PC-3 (cell line): ENCODE measurements around the gene WSCD2. TPM values are rescaled to one million over a fixed set of nuclear protein-coding genes. Genes with fewer than 3 reads are reported as not detected.

Source experiments
- ATAC-seq: fragments of 200-7000 bp; cut with Tn5 transposase; 2 replicates; pipeline ENCODE4 v1.9.1; 2020; ENCODE audit warnings: mild to moderate bottlenecking, moderate library complexity
- BruUV-seq: library from RNA; stranded (reverse); fragments of 400-500 nt; replicated peaks from 2 replicates; lab custom pipeline; 2021; lab: Mats Ljungman, UMichigan
- CTCF ChIA-PET: fragments of 300-600 bp; sonication (Branson Sonifier 250); formaldehyde crosslinking; loops from one replicate; lab custom pipeline; 2022; ENCODE audit warnings: antibody characterized with exemption; lab: Charles Lee
- POLR2A ChIA-PET: fragments of 300-600 bp; sonication (Branson Sonifier 250); formaldehyde crosslinking; loops from one replicate; lab custom pipeline; 2022; ENCODE audit warnings: antibody characterized with exemption; ENCODE audit not compliant: unreplicated experiment; lab: Charles Lee
- DNase-seq: peaks from one replicate; pipeline ENCODE4 v3.0.0-alpha.2; 2015
- H2AFZ ChIP-seq: fragments of 300-600 bp; sonication (generic); 2 replicates; pipeline ENCODE4 v1.6.0; 2016; ENCODE audit warnings: antibody characterized with exemption, low read length
- H3F3A ChIP-seq: fragments of 300-600 bp; sonication (generic); one replicate; pipeline ENCODE4 v1.6.0; 2017; ENCODE audit warnings: antibody characterized with exemption, low read length, control low read depth, mild to moderate bottlenecking; ENCODE audit not compliant: unreplicated experiment
- H3K27ac ChIP-seq: fragments of 300-600 bp; sonication (generic); 2 replicates; pipeline ENCODE4 v1.5.1; 2016; ENCODE audit warnings: mild to moderate bottlenecking, low read length
- H3K27me3 ChIP-seq: fragments of 300-600 bp; sonication (generic); 2 replicates; pipeline ENCODE4 v1.6.1; 2016; ENCODE audit warnings: low read length, mixed read lengths
- H3K36me3 ChIP-seq: fragments of 300-600 bp; sonication (generic); 2 replicates; pipeline ENCODE4 v1.6.1; 2016; ENCODE audit warnings: low read depth, mixed run types, low read length, mixed read lengths
- H3K4me1 ChIP-seq: fragments of 300-600 bp; sonication (generic); 2 replicates; pipeline ENCODE4 v1.5.1; 2016; ENCODE audit warnings: low read length; ENCODE audit not compliant: insufficient read depth
- H3K4me2 ChIP-seq: fragments of 300-600 bp; sonication (generic); 2 replicates; pipeline ENCODE4 v1.6.0; 2016; ENCODE audit warnings: low read length
- H3K4me3 ChIP-seq: fragments of 300-600 bp; sonication (generic); 2 replicates; pipeline ENCODE4 v1.5.1; 2016; ENCODE audit warnings: mild to moderate bottlenecking, low read length, mixed read lengths
- H3K79me2 ChIP-seq: fragments of 300-600 bp; sonication (generic); 2 replicates; pipeline ENCODE4 v1.6.1; 2017; ENCODE audit warnings: low read length, mixed read lengths
- H3K9ac ChIP-seq: fragments of 300-600 bp; sonication (generic); 2 replicates; pipeline ENCODE4 v1.6.0; 2016; ENCODE audit warnings: mild to moderate bottlenecking, low read length
- H3K9me2 ChIP-seq: fragments of 300-600 bp; sonication (generic); replicated peaks from 2 replicates; pipeline ENCODE4 v1.6.1; 2016; ENCODE audit warnings: mixed run types, low read length, mixed read lengths
- H3K9me3 ChIP-seq: fragments of 300-600 bp; sonication (generic); 2 replicates; pipeline ENCODE4 v1.6.1; 2016; ENCODE audit warnings: low read length, mixed read lengths
- H4K20me1 ChIP-seq: fragments of 300-600 bp; sonication (generic); 2 replicates; pipeline ENCODE4 v1.6.1; 2016; ENCODE audit warnings: low read length, mixed read lengths
- EZH2 ChIP-seq: fragments of 300-600 bp; sonication (generic); IDR thresholded peaks from one replicate; pipeline ENCODE4 v1.6.1; 2017; ENCODE audit warnings: antibody characterized with exemption, mild to moderate bottlenecking, low read length; ENCODE audit not compliant: unreplicated experiment
- EZH2phosphoT487 ChIP-seq: fragments of 300-600 bp; sonication (generic); IDR thresholded peaks from 2 replicates; pipeline ENCODE4 v1.6.1; 2018; ENCODE audit warnings: mild to moderate bottlenecking, antibody characterized with exemption, low read length, borderline replicate concordance
- intact Hi-C: fragments of 100-400 bp; cut with micrococcal nuclease; formaldehyde crosslinking; loops from 2 replicates; pipeline ENCODE4 v1.9.0; 2023
- total RNA-seq: library from RNA; depleted of rRNA; stranded (reverse); fragments of >200 nt; gene quantifications from 2 replicates; pipeline ENCODE4 v1.2.3, GENCODE V29; 2014
- TF ChIP-seq, protein P1 (sequence below): fragments of 300-600 bp; sonication (generic); conservative IDR thresholded peaks from 2 replicates; pipeline ENCODE4 v1.5.1; 2017; ENCODE audit warnings: antibody characterized with exemption, low read depth, mild to moderate bottlenecking, low read length

The WSCD2 gene
- total RNA-seq, 1 experiment from 2014 or later = not detected

GRCh38 chr12:108131657-108132126 is 2.6 kb downstream of the WSCD2 start:
- Histone ChIP-seq H3F3A (no peaks in the 10 kb centered on the region), H3K27me3 (peaks cover 98% of the 10 kb centered on the region), H3K4me2 (no peak overlapping the region), H3K27ac (no peak overlapping the region), H3K9ac (no peak overlapping the region), H4K20me1 (no peaks in the 10 kb centered on the region), H3K79me2 (no peaks in the 10 kb centered on the region), H2AFZ (no peak overlapping the region), H3K36me3 (no peaks in the 10 kb centered on the region), H3K9me3 (no peaks in the 10 kb centered on the region), H3K4me3 (no peak overlapping the region), H3K9me2 (no peaks in the 10 kb centered on the region), H3K4me1 (no peaks in the 10 kb centered on the region)
- TF ChIP-seq, protein P1, sequence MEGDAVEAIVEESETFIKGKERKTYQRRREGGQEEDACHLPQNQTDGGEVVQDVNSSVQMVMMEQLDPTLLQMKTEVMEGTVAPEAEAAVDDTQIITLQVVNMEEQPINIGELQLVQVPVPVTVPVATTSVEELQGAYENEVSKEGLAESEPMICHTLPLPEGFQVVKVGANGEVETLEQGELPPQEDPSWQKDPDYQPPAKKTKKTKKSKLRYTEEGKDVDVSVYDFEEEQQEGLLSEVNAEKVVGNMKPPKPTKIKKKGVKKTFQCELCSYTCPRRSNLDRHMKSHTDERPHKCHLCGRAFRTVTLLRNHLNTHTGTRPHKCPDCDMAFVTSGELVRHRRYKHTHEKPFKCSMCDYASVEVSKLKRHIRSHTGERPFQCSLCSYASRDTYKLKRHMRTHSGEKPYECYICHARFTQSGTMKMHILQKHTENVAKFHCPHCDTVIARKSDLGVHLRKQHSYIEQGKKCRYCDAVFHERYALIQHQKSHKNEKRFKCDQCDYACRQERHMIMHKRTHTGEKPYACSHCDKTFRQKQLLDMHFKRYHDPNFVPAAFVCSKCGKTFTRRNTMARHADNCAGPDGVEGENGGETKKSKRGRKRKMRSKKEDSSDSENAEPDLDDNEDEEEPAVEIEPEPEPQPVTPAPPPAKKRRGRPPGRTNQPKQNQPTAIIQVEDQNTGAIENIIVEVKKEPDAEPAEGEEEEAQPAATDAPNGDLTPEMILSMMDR = no peak
- TF ChIP-seq EZH2 = no peak
- TF ChIP-seq EZH2phosphoT487 = no peak
- POLR2A ChIA-PET = no interaction called here
- CTCF ChIA-PET = no interaction called here
- intact Hi-C loops = no loop called here
- ATAC-seq = no peak
- DNase-seq = no peak
- no TSS peak for BruUV-seq

GRCh38 chr12:108133482-108133881 is 4.4 kb downstream of the WSCD2 start:
- no peak overlapping the region for H3K9ac ChIP-seq
- H3K9me2 ChIP-seq = no peaks in the 10 kb centered on the region
- H3K27ac ChIP-seq = no peak overlapping the region
- TF ChIP-seq, protein P1 = no peak
- intact Hi-C loops = no loop called here
- ChIA-PET POLR2A (no interaction called here), CTCF (no interaction called here)
- ATAC-seq (no peak), DNase-seq (no peak)
- H3K79me2 ChIP-seq = no peaks in the 10 kb centered on the region
- H3K9me3 ChIP-seq = no peaks in the 10 kb centered on the region
- BruUV-seq = no TSS peak
- H2AFZ ChIP-seq = no peak overlapping the region
- no peak overlapping the region for H3K4me3 ChIP-seq
- no peaks in the 10 kb centered on the region for H4K20me1 ChIP-seq
- no peaks in the 10 kb centered on the region for H3K36me3 ChIP-seq
- H3K4me2 ChIP-seq = no peak overlapping the region
- H3K4me1 ChIP-seq = no peaks in the 10 kb centered on the region
- H3K27me3 ChIP-seq = peaks cover 93% of the 10 kb centered on the region
- no peaks in the 10 kb centered on the region for H3F3A ChIP-seq

DNA sequence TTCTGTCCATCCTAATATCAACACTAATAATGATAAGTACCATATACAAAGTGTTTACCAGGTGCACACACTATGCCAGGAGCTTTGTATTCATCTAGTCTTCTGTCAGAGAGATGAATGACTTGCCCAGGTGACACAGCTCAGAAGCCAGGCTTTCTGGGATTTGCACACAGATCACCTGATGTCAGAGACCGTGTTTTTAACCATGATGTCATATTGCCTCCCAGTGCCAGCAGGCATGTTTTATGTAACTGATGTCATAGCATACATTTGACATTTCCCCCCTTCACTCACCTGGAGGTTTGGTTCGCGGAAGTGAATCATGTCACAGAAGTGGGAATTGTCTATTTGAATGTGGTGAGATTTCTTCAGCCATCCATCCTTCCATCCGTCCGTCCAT is 5.7 kb downstream of the WSCD2 start:
- no peaks in the 10 kb centered on the region for H3K9me2 ChIP-seq
- H4K20me1 ChIP-seq = no peaks in the 10 kb centered on the region
- CTCF ChIA-PET = no interaction called here
- H3K27ac ChIP-seq = no peak overlapping the region
- H3K9ac ChIP-seq = no peak overlapping the region
- POLR2A ChIA-PET = no interaction called here
- no peaks in the 10 kb centered on the region for H3F3A ChIP-seq
- no peak overlapping the region for H3K4me3 ChIP-seq
- no peak overlapping the region for H2AFZ ChIP-seq
- no peaks in the 10 kb centered on the region for H3K9me3 ChIP-seq
- no peaks in the 10 kb centered on the region for H3K4me1 ChIP-seq
- DNase-seq (no peak), ATAC-seq (no peak)
- no peaks in the 10 kb centered on the region for H3K79me2 ChIP-seq
- BruUV-seq = no TSS peak
- peaks cover 83% of the 10 kb centered on the region for H3K27me3 ChIP-seq
- intact Hi-C loops = no loop called here
- H3K4me2 ChIP-seq = no peak overlapping the region
- TF ChIP-seq EZH2phosphoT487 (no peak), EZH2 (no peak)
- TF ChIP-seq, protein P1 = no peak
- no peaks in the 10 kb centered on the region for H3K36me3 ChIP-seq
